GM10847 (cell line): Measurements from ENCODE around the gene RALY.

Source experiments
- POLR2A ChIP-seq: IDR thresholded peaks from 2 replicates; pipeline ENCODE4 v1.6.1; 2011; ENCODE audit not compliant: insufficient read length; ENCODE audit errors: extremely low read depth

Gene RALY

GRCh38 chr20:34047010-34047687 is 53.4 kb downstream of the RALY start:
- TF ChIP-seq POLR2A, result no peak

- no peak for TF ChIP-seq POLR2A
Measured at GRCh38 chr20:34047917-34048316, 54.2 kb downstream of the RALY start.

GRCh38 chr20:34049389-34049788 is 55.7 kb downstream of the RALY start:
- TF ChIP-seq POLR2A, result no peak

GRCh38 chr20:34049897-34050695 is 56.4 kb downstream of the RALY start:
- no peak for TF ChIP-seq POLR2A

- TF ChIP-seq POLR2A, result no peak
Measured at GRCh38 chr20:34052414-34052813, 58.7 kb downstream of the RALY start.

GRCh38 chr20:34055290-34055689 is 61.6 kb downstream of the RALY start:
- no peak for TF ChIP-seq POLR2A

GRCh38 chr20:34058831-34059230 is 65.1 kb downstream of the RALY start:
- TF ChIP-seq POLR2A, result no peak

- no peak for TF ChIP-seq POLR2A
Measured at GRCh38 chr20:34060970-34061369, 67.3 kb downstream of the RALY start.

- TF ChIP-seq POLR2A, result no peak
Measured at GRCh38 chr20:34061695-34062094, 68.0 kb downstream of the RALY start.

- no peak for TF ChIP-seq POLR2A
Measured at GRCh38 chr20:34062570-34063482, 69.1 kb downstream of the RALY start.

- TF ChIP-seq POLR2A, result no peak
Measured at GRCh38 chr20:34064286-34064685, 70.6 kb downstream of the RALY start.

- no peak for TF ChIP-seq POLR2A
Measured at GRCh38 chr20:34065260-34065659, 71.5 kb downstream of the RALY start.

- no peak for TF ChIP-seq POLR2A
Measured at GRCh38 chr20:34066476-34067090, 72.9 kb downstream of the RALY start.

- TF ChIP-seq POLR2A, result no peak
Measured at GRCh38 chr20:34068001-34068400, 74.3 kb downstream of the RALY start.
